ENCODE data around the gene FIGN. TPM values are rescaled to one million over a fixed set of nuclear protein-coding genes. Genes with fewer than 3 reads are reported as not detected.

Gene FIGN
- total and polyA plus RNA-seq, 2 of the 8 experiments (the other 6 are each of a cell fraction or from before 2014, with no cell fraction given), result 5.0 to 22.8 TPM

- no peaks in the 10 kb centered on the region for H3K36me3 ChIP-seq (ENCODE audit: control insufficient read depth in 2 of 4, insufficient read depth in 4 of 4, low read length in 3 of 4)
- no peak overlapping the region for H2AFZ ChIP-seq (ENCODE audit: low read length)
- H3K79me1 ChIP-seq (ENCODE audit: low read depth, low read length), result no peaks in the 10 kb centered on the region
- H4K20me1 ChIP-seq (replicated peaks in 1 of 2; ENCODE audit: control insufficient read depth in 1 of 2, insufficient read depth in 2 of 2, low read length in 2 of 2), result peaks cover 0 to 1% of the 10 kb centered on the region in 2 experiments
- no peak overlapping the region for H2BK5ac ChIP-seq (ENCODE audit: low read depth, low read length)
- H2BK120ac ChIP-seq (replicated peaks; ENCODE audit: low read depth, low read length), result no peak overlapping the region
- no peak overlapping the region for H2AK5ac ChIP-seq (ENCODE audit: low read depth, low read length)
- H3K4me2 ChIP-seq (ENCODE audit: insufficient read depth in 1 of 2, low read depth in 2 of 2, low read length in 2 of 2), result no peak overlapping the region; a peak in 1 of 4 replicates
- H3K27ac ChIP-seq (ENCODE audit: low read depth, low read length), result no peak overlapping the region
- H3K23ac ChIP-seq (ENCODE audit: insufficient read length), result no peak overlapping the region
- H4K5ac ChIP-seq (ENCODE audit: insufficient read length, low read depth, low read length), result no peak overlapping the region
- H3K9ac ChIP-seq (replicated peaks in 1 of 4; ENCODE audit: extremely low read depth in 1 of 4, low read depth in 3 of 4, low read length in 3 of 4), result no peak overlapping the region
- H3K56ac ChIP-seq (replicated peaks; ENCODE audit: insufficient read length, low read depth, low read length), result no peak overlapping the region
- ChIA-PET POLR2A (ENCODE audit: partially characterized antibody) (interaction anchor here (0.6 to 1.5 kb wide), 3 partner anchors 34 to 736 kb away, joined by 3 read pairs; no protein-coding TSS in a partner anchor), CTCF (ENCODE audit: partially characterized antibody) (interaction anchor here (0.9 to 1.2 kb wide), 3 partner anchors 34 to 387 kb away, joined by 3 read pairs; no protein-coding TSS in a partner anchor)
- H3K4me3 ChIP-seq (ENCODE audit: extremely low read depth in 1 of 4, insufficient read depth in 2 of 4, low read depth in 3 of 4, low read length in 4 of 4), result peak overlapping the region in 1 of 4 experiments; percentile 3; a peak in 1 of 8 replicates
- H4K8ac ChIP-seq (ENCODE audit: extremely low read depth, insufficient read depth, low read length), result no peak overlapping the region
- H3K23me2 ChIP-seq (ENCODE audit: low read depth, low read length), result peaks cover 7% of the 10 kb centered on the region
- no peaks in the 10 kb centered on the region for H3K9me3 ChIP-seq (ENCODE audit: insufficient read depth in 2 of 2, low read depth in 1 of 2, low read length in 1 of 2)
- no peaks in the 10 kb centered on the region for H3K27me3 ChIP-seq (replicated peaks in 1 of 4; ENCODE audit: control insufficient read depth in 3 of 4, extremely low read depth in 1 of 4, insufficient read depth in 3 of 4, low read length in 3 of 4)
- H2BK20ac ChIP-seq (ENCODE audit: low read length), result no peak overlapping the region
- H4K91ac ChIP-seq (replicated peaks; ENCODE audit: insufficient read length, low read length), result no peak overlapping the region
- H3K4me1 ChIP-seq (replicated peaks in 1 of 4; ENCODE audit: control insufficient read depth in 3 of 4, insufficient read depth in 4 of 4, low read length in 3 of 4), result peaks cover 0 to 7% (median 2%) of the 10 kb centered on the region in 4 experiments; a peak in 3 of 7 replicates
- H3K79me2 ChIP-seq (ENCODE audit: control insufficient read depth in 1 of 2, insufficient read depth in 2 of 2, low read length in 2 of 2), result peaks cover 0 to 78% of the 10 kb centered on the region in 2 experiments; a peak in 3 of 4 replicates
- no peak overlapping the region for H2BK12ac ChIP-seq (ENCODE audit: low read depth, low read length)
- DNase-seq (ENCODE audit: low read depth in 1 of 2, low spot score in 2 of 2), result no peak
- H3K4ac ChIP-seq (replicated peaks; ENCODE audit: insufficient read length, low read depth, low read length), result no peak overlapping the region
- no peak for FAIRE-seq
- H2BK15ac ChIP-seq (ENCODE audit: low read length), result no peak overlapping the region
- H3K14ac ChIP-seq (ENCODE audit: insufficient read length), result no peak overlapping the region
- H3K18ac ChIP-seq (ENCODE audit: extremely low read depth, low read length), result no peak overlapping the region
- 83% methylated on average over 4 of the region's 4 CpGs; no CpG with 5 or more reads in 1 of the 2 experiments for WGBS, 2 experiments (ENCODE audit: extremely low coverage in 1 of 2, insufficient coverage in 1 of 2, insufficient read length in 1 of 2, insufficient replicate concordance in 2 of 2, low coverage in 1 of 2, low lambda C conversion rate in 2 of 2, missing lambda C conversion rate in 1 of 2)
- TF ChIP-seq MAFK (IDR thresholded peaks at IDR 0.05; ENCODE audit: low read depth, low read length) (no peak), BRCA1 (IDR thresholded peaks at IDR 0.05; ENCODE audit: low read depth, low read length) (no peak), SIRT6 (IDR thresholded peaks at IDR 0.05; ENCODE audit: low read length) (no peak), SUZ12 (IDR thresholded peaks at IDR 0.05; ENCODE audit: low read length) (no peak), TAF7 (optimal IDR thresholded peaks at IDR 0.05; ENCODE audit: borderline replicate concordance, low read depth, low read length) (no peak), ATF3 (IDR thresholded peaks at IDR 0.05; ENCODE audit: insufficient read depth, low read depth, low read length) (no peak), SP1 (IDR thresholded peaks at IDR 0.05; ENCODE audit: low read depth, low read length) (no peak), RAD21 (IDR thresholded peaks at IDR 0.05 in 1 of 2, conservative IDR thresholded peaks at IDR 0.05 in 1 of 2; ENCODE audit: low read depth in 2 of 2, low read length in 2 of 2) (no peak), RXRA (IDR thresholded peaks at IDR 0.05; ENCODE audit: insufficient read depth, low read depth, low read length) (no peak), BCL11A (IDR thresholded peaks at IDR 0.05; ENCODE audit: low read depth in 2 of 2, low read length in 2 of 2) (no peak), RNF2 (IDR thresholded peaks at IDR 0.05; ENCODE audit: borderline replicate concordance, low read depth, low read length, missing control alignments, poor library complexity, severe bottlenecking) (no peak)
Measured at GRCh38 chr2:163732727-163733126, 3.1 kb downstream of the FIGN start.

All from H1 (cell line).